Erythroblast (primary cell): ENCODE data around the gene SLC45A3.

ENCODE experiments used
- DNase-seq, 2 experiments: peaks; one replicate each; lab custom pipeline; 2025; lab: John Stamatoyannopoulos, UW
- GATA1 ChIP-seq: IDR thresholded peaks from 2 replicates; pipeline ENCODE4 v1.6.1; 2011; ENCODE audit warnings: low read depth, mild to moderate bottlenecking, control low read depth, low read length, moderate library complexity
- POLR2A ChIP-seq: IDR thresholded peaks from 2 replicates; pipeline ENCODE4 v1.6.1; 2011; ENCODE audit warnings: mild to moderate bottlenecking, low read length

The SLC45A3 gene

GRCh38 chr1:205710201-205711062, 30.1 kb upstream of the SLC45A3 start:
- no peak for DNase-seq
- TF ChIP-seq POLR2A (no peak), GATA1 (no peak)

GRCh38 chr1:205709640-205710039, 29.3 kb upstream of the SLC45A3 start:
- no peak for DNase-seq
- no peak for TF ChIP-seq POLR2A
- no peak for TF ChIP-seq GATA1

- TF ChIP-seq GATA1 = no peak
- no peak for TF ChIP-seq POLR2A
- no peak for DNase-seq
Observed at GRCh38 chr1:205709059-205709398, 28.7 kb upstream of the SLC45A3 start.

- TF ChIP-seq GATA1 (no peak), POLR2A (no peak)
- DNase-seq = peak; percentile 50 to 67
Observed at GRCh38 chr1:205706601-205707502, 26.5 kb upstream of the SLC45A3 start.

GRCh38 chr1:205704903-205705302, 24.6 kb upstream of the SLC45A3 start:
- TF ChIP-seq GATA1 (no peak), POLR2A (no peak)
- DNase-seq = no peak

GRCh38 chr1:205703072-205703471, 22.8 kb upstream of the SLC45A3 start:
- no peak for DNase-seq
- TF ChIP-seq POLR2A (no peak), GATA1 (no peak)

- DNase-seq = no peak
- TF ChIP-seq GATA1 = no peak
- TF ChIP-seq POLR2A = no peak
Observed at GRCh38 chr1:205701891-205702290, 21.6 kb upstream of the SLC45A3 start.

- no peak for TF ChIP-seq POLR2A
- TF ChIP-seq GATA1 = no peak
- DNase-seq = no peak
Observed at GRCh38 chr1:205701420-205701819, 21.1 kb upstream of the SLC45A3 start.

GRCh38 chr1:205700865-205701401, 20.6 kb upstream of the SLC45A3 start:
- TF ChIP-seq GATA1 (no peak), POLR2A (no peak)
- no peak for DNase-seq

GRCh38 chr1:205699416-205699815, 19.1 kb upstream of the SLC45A3 start:
- TF ChIP-seq GATA1 (no peak), POLR2A (no peak)
- DNase-seq = no peak

- TF ChIP-seq GATA1 (no peak), POLR2A (no peak)
- DNase-seq = no peak
Observed at GRCh38 chr1:205698921-205699320, 18.6 kb upstream of the SLC45A3 start.

GRCh38 chr1:205693421-205693991, 13.2 kb upstream of the SLC45A3 start:
- no peak for DNase-seq
- TF ChIP-seq GATA1 (no peak), POLR2A (no peak)

GRCh38 chr1:205692423-205692822, 12.1 kb upstream of the SLC45A3 start:
- TF ChIP-seq GATA1 (no peak), POLR2A (no peak)
- peak in 1 of 2 experiments; percentile 19 for DNase-seq
